ENCODE measurements around the gene ECEL1. TPM values are rescaled to one million over a fixed set of nuclear protein-coding genes. Genes with fewer than 3 reads are reported as not detected.

Gene ECEL1
- total and polyA plus RNA-seq, 2 donors (not counting 1 experiment from before 2014, with no cell fraction given), result 0.47 TPM; not detected in 1

DNA sequence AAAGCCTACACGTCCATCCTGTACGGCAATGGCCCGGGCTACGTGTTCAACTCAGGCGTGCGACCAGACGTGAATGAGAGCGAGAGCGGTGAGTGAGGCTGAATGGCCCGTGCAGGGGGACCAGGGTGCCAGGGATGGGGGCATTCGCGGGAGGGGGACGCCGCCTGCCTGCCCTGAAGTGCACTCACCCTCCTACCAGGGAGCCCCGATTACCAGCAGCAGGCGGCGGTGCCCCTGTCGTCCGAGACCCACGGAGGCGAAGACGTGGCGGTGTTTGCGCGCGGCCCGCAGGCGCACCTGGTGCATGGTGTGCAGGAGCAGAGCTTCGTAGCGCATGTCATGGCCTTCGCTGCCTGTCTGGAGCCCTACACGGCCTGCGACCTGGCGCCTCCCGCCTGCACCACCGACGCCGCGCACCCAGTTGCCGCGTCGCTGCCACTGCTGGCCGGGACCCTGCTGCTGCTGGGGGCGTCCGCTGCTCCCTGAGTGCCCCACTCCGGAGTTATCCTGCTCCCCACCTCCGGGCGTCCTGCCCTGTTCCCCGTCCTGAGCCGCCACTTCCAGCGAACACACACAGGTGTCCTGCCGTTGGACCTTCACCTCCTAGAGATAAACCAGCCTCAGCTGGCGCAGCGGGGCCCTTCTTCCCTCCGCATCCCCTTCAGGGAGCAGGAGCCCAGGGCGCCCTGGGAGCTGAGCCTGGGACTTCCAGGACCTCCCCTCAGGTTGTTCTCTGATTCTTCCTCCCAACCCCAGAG lies 28.8 kb downstream of the ECEL1 start:
- Histone ChIP-seq H3K4me3 (ENCODE audit: control extremely low read depth in 1 of 5, extremely low read depth in 1 of 5, insufficient read depth in 1 of 5, low read depth in 2 of 5, low read length in 4 of 5) (no peak overlapping the region), H2AFZ (ENCODE audit: insufficient read depth, low read depth, low read length, poor library complexity, severe bottlenecking) (no peak overlapping the region), H3K79me2 (ENCODE audit: control insufficient read depth, insufficient read depth, low read length) (no peaks in the 10 kb centered on the region), H3K9ac (ENCODE audit: low read length) (no peak overlapping the region), H3K4me1 (ENCODE audit: control insufficient read depth in 2 of 2, insufficient read depth in 2 of 2, low read length in 2 of 2) (no peaks in the 10 kb centered on the region), H3K9me3 (ENCODE audit: control extremely low read depth in 1 of 3, control insufficient read depth in 2 of 3, insufficient read depth in 1 of 3, low read length in 2 of 3) (peaks cover 0 to 8% (median 0%) of the 10 kb centered on the region in 3 donors), H3K27me3 (replicated peaks in 1 of 4; ENCODE audit: control extremely low read depth in 1 of 4, control insufficient read depth in 3 of 4, insufficient read depth in 4 of 4, low read length in 3 of 4) (peaks cover 0 to 11% (median 0%) of the 10 kb centered on the region in 4 experiments), H3K4me2 (replicated peaks; ENCODE audit: low read depth, low read length, poor library complexity, severe bottlenecking) (no peak overlapping the region), H3K36me3 (replicated peaks in 1 of 2; ENCODE audit: control extremely low read depth in 1 of 2, control insufficient read depth in 1 of 2, extremely low read depth in 1 of 2, insufficient read depth in 2 of 2, low read length in 1 of 2) (no peaks in the 10 kb centered on the region), H4K20me1 (ENCODE audit: control insufficient read depth, insufficient read depth, low read length, poor library complexity, severe bottlenecking) (no peaks in the 10 kb centered on the region), H3K27ac (ENCODE audit: low read length in 2 of 2) (no peak overlapping the region)
- Mint-ChIP-seq H3K9me3 (ENCODE audit: insufficient read depth) (no peaks in the 10 kb centered on the region), H3K4me1 (no peaks in the 10 kb centered on the region), H3K4me3 (no peak overlapping the region), H3K27me3 (peaks cover 20% of the 10 kb centered on the region), H3K27ac (no peak overlapping the region)
- DNase-seq (no peak), ATAC-seq (ENCODE audit: low read depth) (no peak)
- 58% methylated on average over 56 of the region's 56 CpGs for WGBS (ENCODE audit: insufficient coverage)
- ChIA-PET CTCF (no interaction called here), POLR2A (no interaction called here)
- TF ChIP-seq EZH2 (IDR thresholded peaks at IDR 0.05; ENCODE audit: borderline replicate concordance, insufficient read depth, low read depth, low read length, poor library complexity, severe bottlenecking), result no peak
- intact Hi-C loops (cut with micrococcal nuclease), result no loop called here

DNA sequence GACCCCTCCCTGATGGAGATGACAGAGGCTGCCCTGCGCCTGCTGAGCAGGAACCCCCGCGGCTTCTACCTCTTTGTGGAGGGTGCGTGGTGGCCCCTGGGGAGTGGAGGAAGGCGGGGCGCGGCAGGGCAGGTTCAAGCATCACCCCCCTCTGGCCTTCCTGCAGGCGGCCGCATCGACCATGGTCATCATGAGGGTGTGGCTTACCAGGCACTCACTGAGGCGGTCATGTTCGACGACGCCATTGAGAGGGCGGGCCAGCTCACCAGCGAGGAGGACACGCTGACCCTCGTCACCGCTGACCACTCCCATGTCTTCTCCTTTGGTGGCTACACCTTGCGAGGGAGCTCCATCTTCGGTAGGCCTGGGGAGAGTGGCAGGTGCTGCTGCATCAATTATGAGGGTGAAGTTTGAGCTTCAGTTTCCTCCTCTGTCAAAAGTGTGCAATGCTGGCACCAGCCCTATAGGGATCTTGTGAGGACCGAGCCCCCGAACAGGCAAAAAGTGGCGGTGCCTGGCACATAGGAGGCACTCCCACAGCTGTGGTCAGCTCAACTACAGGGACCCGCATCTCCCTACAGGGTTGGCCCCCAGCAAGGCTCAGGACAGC lies 29.5 kb downstream of the ECEL1 start:
- Mint-ChIP-seq H3K4me1 (no peaks in the 10 kb centered on the region), H3K9me3 (ENCODE audit: insufficient read depth) (no peaks in the 10 kb centered on the region), H3K4me3 (no peak overlapping the region), H3K27me3 (peaks cover 20% of the 10 kb centered on the region), H3K27ac (no peak overlapping the region)
- Histone ChIP-seq H3K27ac (ENCODE audit: low read length in 2 of 2) (no peak overlapping the region), H3K36me3 (replicated peaks in 1 of 2; ENCODE audit: control extremely low read depth in 1 of 2, control insufficient read depth in 1 of 2, extremely low read depth in 1 of 2, insufficient read depth in 2 of 2, low read length in 1 of 2) (no peaks in the 10 kb centered on the region), H3K9me3 (ENCODE audit: control extremely low read depth in 1 of 3, control insufficient read depth in 2 of 3, insufficient read depth in 1 of 3, low read length in 2 of 3) (peaks cover 0 to 8% (median 0%) of the 10 kb centered on the region in 3 donors), H4K20me1 (ENCODE audit: control insufficient read depth, insufficient read depth, low read length, poor library complexity, severe bottlenecking) (no peaks in the 10 kb centered on the region), H2AFZ (ENCODE audit: insufficient read depth, low read depth, low read length, poor library complexity, severe bottlenecking) (no peak overlapping the region), H3K27me3 (replicated peaks in 1 of 4; ENCODE audit: control extremely low read depth in 1 of 4, control insufficient read depth in 3 of 4, insufficient read depth in 4 of 4, low read length in 3 of 4) (peaks cover 0 to 11% (median 0%) of the 10 kb centered on the region in 4 experiments), H3K79me2 (ENCODE audit: control insufficient read depth, insufficient read depth, low read length) (no peaks in the 10 kb centered on the region), H3K4me2 (replicated peaks; ENCODE audit: low read depth, low read length, poor library complexity, severe bottlenecking) (no peak overlapping the region), H3K4me3 (ENCODE audit: control extremely low read depth in 1 of 5, extremely low read depth in 1 of 5, insufficient read depth in 1 of 5, low read depth in 2 of 5, low read length in 4 of 5) (no peak overlapping the region), H3K9ac (ENCODE audit: low read length) (no peak overlapping the region), H3K4me1 (ENCODE audit: control insufficient read depth in 2 of 2, insufficient read depth in 2 of 2, low read length in 2 of 2) (no peaks in the 10 kb centered on the region)
- intact Hi-C loops (cut with micrococcal nuclease), result no loop called here
- CTCF ChIA-PET, result no interaction called here
- 88% methylated on average over 25 of the region's 25 CpGs for WGBS (ENCODE audit: insufficient coverage)
- POLR2A ChIA-PET, result no interaction called here
- no peak for TF ChIP-seq EZH2 (IDR thresholded peaks at IDR 0.05; ENCODE audit: borderline replicate concordance, insufficient read depth, low read depth, low read length, poor library complexity, severe bottlenecking)
- TF ChIP-seq, protein P1, sequence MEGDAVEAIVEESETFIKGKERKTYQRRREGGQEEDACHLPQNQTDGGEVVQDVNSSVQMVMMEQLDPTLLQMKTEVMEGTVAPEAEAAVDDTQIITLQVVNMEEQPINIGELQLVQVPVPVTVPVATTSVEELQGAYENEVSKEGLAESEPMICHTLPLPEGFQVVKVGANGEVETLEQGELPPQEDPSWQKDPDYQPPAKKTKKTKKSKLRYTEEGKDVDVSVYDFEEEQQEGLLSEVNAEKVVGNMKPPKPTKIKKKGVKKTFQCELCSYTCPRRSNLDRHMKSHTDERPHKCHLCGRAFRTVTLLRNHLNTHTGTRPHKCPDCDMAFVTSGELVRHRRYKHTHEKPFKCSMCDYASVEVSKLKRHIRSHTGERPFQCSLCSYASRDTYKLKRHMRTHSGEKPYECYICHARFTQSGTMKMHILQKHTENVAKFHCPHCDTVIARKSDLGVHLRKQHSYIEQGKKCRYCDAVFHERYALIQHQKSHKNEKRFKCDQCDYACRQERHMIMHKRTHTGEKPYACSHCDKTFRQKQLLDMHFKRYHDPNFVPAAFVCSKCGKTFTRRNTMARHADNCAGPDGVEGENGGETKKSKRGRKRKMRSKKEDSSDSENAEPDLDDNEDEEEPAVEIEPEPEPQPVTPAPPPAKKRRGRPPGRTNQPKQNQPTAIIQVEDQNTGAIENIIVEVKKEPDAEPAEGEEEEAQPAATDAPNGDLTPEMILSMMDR (IDR thresholded peaks at IDR 0.05), result no peak
- ATAC-seq (ENCODE audit: low read depth) (no peak), DNase-seq (no peak)

All from B cell (primary cell).